Muscle of leg (tissue), 11 donors: Measurements from ENCODE around the gene ERFL. TPM values are rescaled to one million over a fixed set of nuclear protein-coding genes. Genes with fewer than 3 reads are reported as not detected.

Experiments used
- DNase-seq: peaks from one replicate; pipeline ENCODE4 v3.0.0; 2013
- H3K27ac ChIP-seq: one replicate; pipeline ENCODE4 v1.5.1; 2013; ENCODE audit warnings: mild to moderate bottlenecking, low read length, control low read depth
- H3K27me3 ChIP-seq: one replicate; pipeline ENCODE4 v1.6.1; 2013; ENCODE audit warnings: low read length; ENCODE audit not compliant: control insufficient read depth, insufficient read depth
- H3K36me3 ChIP-seq: one replicate; pipeline ENCODE4 v1.6.1; 2013; ENCODE audit warnings: low read length; ENCODE audit not compliant: control insufficient read depth, insufficient read depth
- H3K4me1 ChIP-seq: one replicate; pipeline ENCODE4 v1.6.1; 2013; ENCODE audit warnings: low read length; ENCODE audit not compliant: control insufficient read depth, insufficient read depth
- H3K4me3 ChIP-seq: one replicate; pipeline ENCODE4 v1.5.1; 2013; ENCODE audit warnings: low read length, control low read depth
- H3K9me3 ChIP-seq: replicated peaks from 2 replicates; pipeline ENCODE4 v1.6.1; 2013; ENCODE audit warnings: low read depth, low read length; ENCODE audit not compliant: control insufficient read depth
- WGBS: methylation state at CpG from one replicate; pipeline ENCODE4 v1.1.5; 2013; ENCODE audit warnings: missing lambda C conversion rate; ENCODE audit not compliant: insufficient coverage; 5-methylcytosine and 5-hydroxymethylcytosine counted together
- polyA plus RNA-seq, 8 donors: library from polyadenylated mRNA; unstranded; fragments of 120-200 nt; gene quantifications; one replicate each; pipeline versions ENCODE4 v1.2.1 to v1.2.3, GENCODE V29; 2013; ENCODE audit warnings: inconsistent platforms in 1 of 8, low replicate concordance in 1 of 8; ENCODE audit not compliant: insufficient read length in 8 of 8, insufficient read depth in 1 of 8
- total RNA-seq: library from RNA; stranded (reverse); fragments of 120-200 nt; gene quantifications from one replicate; pipeline ENCODE4 v1.2.4, GENCODE V29; 2013

The ERFL gene
- total and polyA plus RNA-seq, 9 donors = 0.04 to 0.31 (median 0.12) TPM

DNA sequence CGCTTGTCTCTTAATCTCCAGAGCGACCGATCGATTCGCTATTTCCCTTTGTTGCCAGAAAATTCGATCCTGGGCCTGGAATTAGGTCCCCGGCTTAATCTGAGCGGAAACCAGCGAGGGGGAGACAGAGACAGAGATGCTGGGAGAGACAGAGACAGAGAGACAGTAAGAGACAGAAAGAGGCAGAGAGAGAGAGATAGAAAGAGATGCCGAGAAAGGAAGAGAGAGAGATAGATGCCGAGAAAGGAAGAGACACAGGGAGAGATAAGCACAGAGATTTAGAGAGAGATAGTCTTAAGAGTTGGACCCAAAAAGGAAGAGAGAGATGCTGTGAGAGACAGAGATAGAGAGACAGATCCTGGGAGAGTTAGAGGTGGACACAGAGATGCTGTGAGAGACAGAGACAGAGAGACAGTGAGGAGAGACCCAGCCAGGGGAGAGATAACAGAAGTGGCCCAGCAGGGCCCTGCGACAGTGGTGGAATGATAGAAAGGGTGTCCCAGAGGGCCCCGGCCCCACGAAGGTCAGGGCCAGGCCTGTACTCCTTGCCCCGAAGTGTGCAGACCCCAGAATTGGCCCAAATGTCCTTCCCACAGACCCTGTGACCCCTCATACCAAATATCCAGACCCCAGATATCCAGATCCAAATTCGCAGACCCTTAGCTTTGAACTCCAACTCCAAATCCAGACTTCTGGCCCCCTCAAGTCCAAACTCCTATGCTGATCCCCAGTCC, 1.3 kb downstream of the ERFL start:
- no peak for DNase-seq
- H3K27ac ChIP-seq = no peak overlapping the region
- WGBS = 23% methylated on average over 14 of the region's 16 CpGs
- no peaks in the 10 kb centered on the region for H3K9me3 ChIP-seq
- H3K36me3 ChIP-seq = no peaks in the 10 kb centered on the region
- peaks cover 6% of the 10 kb centered on the region for H3K4me1 ChIP-seq
- no peak overlapping the region for H3K4me3 ChIP-seq
- H3K27me3 ChIP-seq = peaks cover 94% of the 10 kb centered on the region

GRCh38 chr19:41926028-41926762, 2.1 kb downstream of the ERFL start:
- Histone ChIP-seq H3K4me3 (no peak overlapping the region), H3K36me3 (no peaks in the 10 kb centered on the region), H3K9me3 (no peaks in the 10 kb centered on the region), H3K4me1 (peaks cover 6% of the 10 kb centered on the region), H3K27ac (no peak overlapping the region), H3K27me3 (peaks cover 94% of the 10 kb centered on the region)
- WGBS = 6% methylated on average over 27 of the region's 27 CpGs
- no peak for DNase-seq

- DNase-seq = no peak
- WGBS = 40% methylated on average over 7 of the region's 7 CpGs
- no peak overlapping the region for H3K27ac ChIP-seq
- H3K36me3 ChIP-seq = no peaks in the 10 kb centered on the region
- H3K9me3 ChIP-seq = no peaks in the 10 kb centered on the region
- H3K27me3 ChIP-seq = peaks cover 94% of the 10 kb centered on the region
- H3K4me3 ChIP-seq = no peak overlapping the region
- peaks cover 11% of the 10 kb centered on the region for H3K4me1 ChIP-seq
Observed at GRCh38 chr19:41925208-41926003, 2.8 kb downstream of the ERFL start.

DNA sequence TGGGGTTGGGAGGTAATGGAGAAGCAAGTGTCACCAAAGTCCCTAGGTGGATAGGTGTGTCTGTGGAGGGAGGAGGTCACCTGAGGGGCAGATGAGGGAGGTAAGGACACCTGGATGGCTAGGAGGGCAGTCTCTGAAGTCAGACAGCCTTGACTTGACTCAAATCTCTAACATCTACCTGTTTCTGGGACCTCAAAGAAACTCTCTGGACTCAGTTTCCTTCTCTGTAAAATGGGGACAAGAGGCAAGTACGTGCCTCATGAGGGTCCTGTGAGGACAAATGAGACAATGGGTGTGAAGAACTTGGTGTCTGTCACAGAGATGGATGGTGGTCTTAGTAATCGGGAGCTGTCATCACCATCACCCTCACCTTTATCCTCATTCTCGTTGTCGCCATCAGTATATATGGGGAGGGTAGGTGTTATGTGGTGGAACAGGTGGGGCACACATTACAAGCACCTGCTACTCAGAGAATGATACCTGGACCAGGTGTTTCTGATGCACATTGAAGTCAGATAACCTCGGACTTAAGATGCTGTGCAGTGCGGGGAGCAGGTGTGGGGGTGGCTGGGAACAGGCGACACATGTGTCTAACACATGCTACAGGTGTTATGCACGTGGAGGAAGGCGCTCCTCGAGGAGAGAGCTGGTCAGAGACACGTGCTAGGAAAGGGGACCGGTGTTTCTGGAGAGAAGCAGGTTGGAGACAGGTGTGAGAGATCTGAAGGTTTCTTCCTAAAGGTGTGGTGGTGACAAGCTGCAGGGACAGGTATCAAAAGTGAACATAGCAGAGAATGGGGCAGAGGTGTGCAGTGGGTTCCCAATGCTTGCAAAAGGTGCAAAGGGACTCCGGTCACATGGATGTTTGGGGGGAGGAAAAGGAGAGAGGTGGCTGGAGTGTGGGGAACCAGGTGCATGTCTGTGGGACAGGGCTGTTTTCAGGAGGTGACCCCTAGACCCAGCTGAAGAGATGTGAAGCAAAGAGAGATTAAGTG, 3.8 kb downstream of the ERFL start:
- peaks cover 94% of the 10 kb centered on the region for H3K27me3 ChIP-seq
- no peaks in the 10 kb centered on the region for H3K9me3 ChIP-seq
- H3K4me1 ChIP-seq = peaks cover 11% of the 10 kb centered on the region
- WGBS = 24% methylated on average over 9 of the region's 13 CpGs
- H3K36me3 ChIP-seq = no peaks in the 10 kb centered on the region
- no peak overlapping the region for H3K27ac ChIP-seq
- H3K4me3 ChIP-seq = no peak overlapping the region
- no peak for DNase-seq

GRCh38 chr19:41923045-41923788, 5.0 kb downstream of the ERFL start:
- Histone ChIP-seq H3K27me3 (peaks cover 93% of the 10 kb centered on the region), H3K36me3 (no peaks in the 10 kb centered on the region), H3K9me3 (no peaks in the 10 kb centered on the region), H3K27ac (no peak overlapping the region), H3K4me3 (no peak overlapping the region), H3K4me1 (peaks cover 5% of the 10 kb centered on the region)
- no peak for DNase-seq
- 43% methylated on average over 2 of the region's 6 CpGs for WGBS

DNA sequence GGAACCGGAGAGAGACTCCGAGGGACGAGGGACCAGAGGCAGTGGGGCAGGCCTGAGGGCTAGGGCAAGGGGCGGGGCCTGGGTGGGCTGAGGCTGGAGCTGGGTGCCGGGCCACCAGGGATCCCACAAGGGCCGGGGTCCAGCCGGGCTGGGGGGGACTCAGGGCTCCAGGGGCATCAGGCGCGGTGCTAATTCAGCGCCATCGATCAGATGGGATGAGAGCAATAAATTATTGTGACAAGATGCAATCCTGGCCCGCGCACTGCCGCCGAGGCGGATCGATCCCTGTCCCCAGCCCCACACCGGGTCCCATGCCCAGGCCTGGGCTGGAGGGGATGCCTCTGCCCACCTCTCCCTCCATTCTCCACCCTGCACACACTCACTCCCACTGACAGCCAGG, 5.7 kb downstream of the ERFL start:
- peaks cover 95% of the 10 kb centered on the region for H3K27me3 ChIP-seq
- WGBS = 3% methylated on average over 7 of the region's 18 CpGs

DNA sequence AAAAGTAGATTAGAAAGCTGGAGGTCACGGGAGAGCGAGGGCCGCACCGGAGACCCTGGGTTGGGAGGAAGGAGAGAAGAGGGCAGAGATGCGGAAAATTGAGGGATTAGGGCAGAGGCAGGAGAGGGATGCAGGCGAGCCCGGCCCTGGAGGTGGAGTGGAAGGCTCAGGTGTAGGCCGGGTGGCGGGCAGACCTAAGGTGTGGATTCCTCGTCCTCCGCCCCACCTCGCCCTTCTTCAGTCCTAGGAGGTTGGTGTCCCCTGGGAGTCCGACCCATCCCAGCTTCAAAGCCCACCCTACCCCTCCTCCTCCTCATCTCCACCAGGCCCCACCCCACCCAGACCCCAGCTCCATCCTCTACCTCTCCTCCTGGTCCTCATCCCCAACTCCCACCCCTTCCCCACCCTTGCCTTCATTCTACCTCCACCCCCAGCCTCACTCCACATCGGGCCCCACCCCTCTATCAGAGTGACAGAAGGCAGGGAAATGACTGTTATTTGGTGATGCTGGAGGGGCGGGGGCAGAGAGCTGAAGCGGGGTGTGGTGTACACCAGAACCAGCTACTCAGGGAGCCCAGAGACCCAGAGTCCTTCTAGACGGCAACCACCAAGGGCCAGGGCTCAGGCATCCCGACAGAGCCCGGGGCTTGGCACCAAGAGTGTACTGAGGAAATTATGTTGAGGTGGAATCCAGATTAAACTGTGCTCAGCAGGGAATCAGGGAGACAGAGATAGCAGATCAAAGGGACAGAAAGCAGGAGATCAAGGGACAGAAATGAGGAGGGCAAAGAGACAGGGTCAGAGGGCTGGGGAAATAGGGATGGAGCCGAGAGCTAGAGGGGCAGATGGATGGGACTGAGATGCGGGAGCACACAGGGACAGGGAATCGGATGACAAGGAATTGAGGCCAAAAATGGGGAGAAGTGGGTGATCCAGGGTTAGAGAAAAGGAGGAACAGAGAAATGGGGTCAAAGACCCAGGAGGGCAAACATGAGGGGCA, 6.4 kb downstream of the ERFL start:
- Histone ChIP-seq H3K4me1 (peaks cover 5% of the 10 kb centered on the region), H3K36me3 (no peaks in the 10 kb centered on the region), H3K27me3 (peaks cover 95% of the 10 kb centered on the region), H3K4me3 (no peak overlapping the region), H3K27ac (no peak overlapping the region), H3K9me3 (no peaks in the 10 kb centered on the region)
- WGBS = under 1% methylated on average over 16 of the region's 22 CpGs
- no peak for DNase-seq

More for the DNA sequence above, 5.7 kb downstream of the ERFL start:
- Histone ChIP-seq H3K4me3 (no peak overlapping the region), H3K36me3 (no peaks in the 10 kb centered on the region), H3K9me3 (no peaks in the 10 kb centered on the region), H3K27ac (no peak overlapping the region), H3K4me1 (peaks cover 5% of the 10 kb centered on the region)
- DNase-seq = no peak

- WGBS = 3% methylated on average over 17 of the region's 26 CpGs
Observed at GRCh38 chr19:41920882-41921576, 7.2 kb downstream of the ERFL start.

More at GRCh38 chr19:41920882-41921576, 7.2 kb downstream of the ERFL start:
- Histone ChIP-seq H3K36me3 (no peaks in the 10 kb centered on the region), H3K4me1 (peaks cover 5% of the 10 kb centered on the region), H3K9me3 (no peaks in the 10 kb centered on the region), H3K27me3 (peaks cover 95% of the 10 kb centered on the region), H3K27ac (no peak overlapping the region), H3K4me3 (no peak overlapping the region)
- no peak for DNase-seq
